Measurements from ENCODE around the gene ACTA2. TPM values are rescaled to one million over a fixed set of nuclear protein-coding genes. Genes with fewer than 3 reads are reported as not detected.

Gene ACTA2
- total RNA-seq, 1 experiment from 2014 or later = not detected

GRCh38 chr10:88889559-88890337, 62.8 kb downstream of the ACTA2 start:
- Histone ChIP-seq H3K9ac (ENCODE audit: low read length) (no peak overlapping the region), H3K4me3 (ENCODE audit: low read length) (no peak overlapping the region), H3K79me2 (ENCODE audit: low read length) (peaks cover 37% of the 10 kb centered on the region), H3K9me2 (replicated peaks; ENCODE audit: low read length) (no peaks in the 10 kb centered on the region), H3K4me2 (ENCODE audit: low read length) (no peak overlapping the region), H3K27me3 (ENCODE audit: low read length) (no peaks in the 10 kb centered on the region), H3K4me1 (ENCODE audit: insufficient read depth, low read length) (no peaks in the 10 kb centered on the region), H4K20me1 (ENCODE audit: low read length) (no peaks in the 10 kb centered on the region), H3K36me3 (ENCODE audit: low read depth, low read length) (no peaks in the 10 kb centered on the region), H3K9me3 (ENCODE audit: low read length) (no peaks in the 10 kb centered on the region), H3K27ac (ENCODE audit: low read length) (no peak overlapping the region), H3F3A (ENCODE audit: low read length, unreplicated experiment) (no peaks in the 10 kb centered on the region), H2AFZ (ENCODE audit: low read length) (no peak overlapping the region)
- no peak for DNase-seq
- intact Hi-C loops (cut with micrococcal nuclease) = no loop called here
- BruUV-seq (replicated peaks) = no TSS peak
- no peak for ATAC-seq
- ChIA-PET CTCF (no interaction called here), POLR2A (ENCODE audit: unreplicated experiment) (no interaction called here)
- TF ChIP-seq EZH2 (IDR thresholded peaks at IDR 0.05; ENCODE audit: low read length, unreplicated experiment) = no peak
- no peak for TF ChIP-seq CTCF (conservative IDR thresholded peaks at IDR 0.05; ENCODE audit: low read depth, low read length)
- TF ChIP-seq EZH2phosphoT487 (IDR thresholded peaks at IDR 0.05; ENCODE audit: borderline replicate concordance, low read length) = no peak

GRCh38 chr10:88888810-88889445, 63.6 kb downstream of the ACTA2 start:
- Histone ChIP-seq H3F3A (ENCODE audit: low read length, unreplicated experiment) (no peaks in the 10 kb centered on the region), H3K9me2 (replicated peaks; ENCODE audit: low read length) (no peaks in the 10 kb centered on the region), H3K4me3 (ENCODE audit: low read length) (no peak overlapping the region), H3K9me3 (ENCODE audit: low read length) (no peaks in the 10 kb centered on the region), H3K79me2 (ENCODE audit: low read length) (peaks cover 45% of the 10 kb centered on the region), H3K27me3 (ENCODE audit: low read length) (no peaks in the 10 kb centered on the region), H3K4me1 (ENCODE audit: insufficient read depth, low read length) (peaks cover 4% of the 10 kb centered on the region; the same call in 1 of the 2 replicates), H4K20me1 (ENCODE audit: low read length) (no peaks in the 10 kb centered on the region), H3K4me2 (ENCODE audit: low read length) (no peak overlapping the region), H3K9ac (ENCODE audit: low read length) (no peak overlapping the region), H2AFZ (ENCODE audit: low read length) (no peak overlapping the region), H3K27ac (ENCODE audit: low read length) (no peak overlapping the region), H3K36me3 (ENCODE audit: low read depth, low read length) (no peaks in the 10 kb centered on the region)
- no peak for ATAC-seq
- ChIA-PET POLR2A (ENCODE audit: unreplicated experiment) (no interaction called here), CTCF (no interaction called here)
- BruUV-seq (replicated peaks) = no TSS peak
- intact Hi-C loops (cut with micrococcal nuclease) = no loop called here
- DNase-seq = no peak
- no peak for TF ChIP-seq CTCF (conservative IDR thresholded peaks at IDR 0.05; ENCODE audit: low read depth, low read length)
- no peak for TF ChIP-seq EZH2 (IDR thresholded peaks at IDR 0.05; ENCODE audit: low read length, unreplicated experiment)
- TF ChIP-seq EZH2phosphoT487 (IDR thresholded peaks at IDR 0.05; ENCODE audit: borderline replicate concordance, low read length) = no peak

- H3K9me3 ChIP-seq (ENCODE audit: low read length) = no peaks in the 10 kb centered on the region
- H3K79me2 ChIP-seq (ENCODE audit: low read length) = peaks cover 64% of the 10 kb centered on the region
- H3K9ac ChIP-seq (ENCODE audit: low read length) = no peak overlapping the region
- no peak overlapping the region for H3K4me3 ChIP-seq (ENCODE audit: low read length)
- H3F3A ChIP-seq (ENCODE audit: low read length, unreplicated experiment) = peaks cover 3% of the 10 kb centered on the region
- H3K36me3 ChIP-seq (ENCODE audit: low read depth, low read length) = no peaks in the 10 kb centered on the region
- BruUV-seq (replicated peaks) = no TSS peak
- CTCF ChIA-PET = no interaction called here
- no peak for DNase-seq
- no peak overlapping the region for H2AFZ ChIP-seq (ENCODE audit: low read length)
- H3K9me2 ChIP-seq (replicated peaks; ENCODE audit: low read length) = no peaks in the 10 kb centered on the region
- H4K20me1 ChIP-seq (ENCODE audit: low read length) = no peaks in the 10 kb centered on the region
- TF ChIP-seq EZH2 (IDR thresholded peaks at IDR 0.05; ENCODE audit: low read length, unreplicated experiment) = no peak
- TF ChIP-seq EZH2phosphoT487 (IDR thresholded peaks at IDR 0.05; ENCODE audit: borderline replicate concordance, low read length) = no peak
- no peak for TF ChIP-seq CTCF (conservative IDR thresholded peaks at IDR 0.05; ENCODE audit: low read depth, low read length)
- no peak for ATAC-seq
- POLR2A ChIA-PET (ENCODE audit: unreplicated experiment) = no interaction called here
- H3K4me2 ChIP-seq (ENCODE audit: low read length) = no peak overlapping the region
- peaks cover 23% of the 10 kb centered on the region for H3K4me1 ChIP-seq (ENCODE audit: insufficient read depth, low read length)
- intact Hi-C loops (cut with micrococcal nuclease) = no loop called here
- no peaks in the 10 kb centered on the region for H3K27me3 ChIP-seq (ENCODE audit: low read length)
- no peak overlapping the region for H3K27ac ChIP-seq (ENCODE audit: low read length)
These were observed 66.0 kb downstream of the ACTA2 start for GRCh38 chr10:88886557-88886956.
